Measurements from ENCODE around the gene AOX1. TPM values are rescaled to one million over a fixed set of nuclear protein-coding genes. Genes with fewer than 3 reads are reported as not detected.

Gene AOX1
- total RNA-seq, 1 experiment from 2014 or later, result 0.45 TPM

- H3K27me3 Mint-ChIP-seq (ENCODE audit: unreplicated experiment), result peaks cover 49% of the 10 kb centered on the region
- H3K9me3 Mint-ChIP-seq (ENCODE audit: low read depth, unreplicated experiment), result no peaks in the 10 kb centered on the region
- CTCF ChIA-PET, result no interaction called here
- H3K36me3 Mint-ChIP-seq (ENCODE audit: insufficient read depth, unreplicated experiment), result peaks cover 4% of the 10 kb centered on the region
- DNase-seq, result no peak
- intact Hi-C loops (cut with micrococcal nuclease; ENCODE audit: unreplicated experiment), result no loop called here
- no peak for TF ChIP-seq CTCF (IDR thresholded peaks at IDR 0.05; ENCODE audit: unreplicated experiment)
- H3K4me1 Mint-ChIP-seq (ENCODE audit: low read depth, unreplicated experiment), result peaks cover 55% of the 10 kb centered on the region
- no peak overlapping the region for H3K4me3 Mint-ChIP-seq (ENCODE audit: low read depth, unreplicated experiment)
- H3K27ac Mint-ChIP-seq (ENCODE audit: unreplicated experiment), result no peak overlapping the region
- no TSS peak for BruUV-seq (replicated peaks)
Observed at GRCh38 chr2:200593905-200594304, 8.1 kb downstream of the AOX1 start.

DNA sequence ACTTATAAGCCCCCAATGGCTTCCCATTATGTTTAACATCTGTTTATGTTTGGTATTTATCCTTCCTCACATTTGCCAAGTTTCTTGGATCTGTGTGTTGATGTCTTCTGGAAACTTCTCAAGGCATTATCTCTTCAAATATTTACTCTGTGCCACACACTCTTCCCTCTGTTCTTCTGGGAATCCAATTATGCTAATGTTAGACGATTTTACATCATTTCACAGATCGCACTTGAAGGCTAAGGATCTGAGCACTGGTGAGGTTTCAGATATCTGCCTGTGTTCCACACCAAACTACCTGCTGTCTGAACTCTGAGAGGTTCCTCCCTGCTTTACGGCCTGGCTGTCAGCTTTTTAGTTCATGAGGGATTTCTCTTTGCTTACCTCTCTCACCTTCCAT lies 10.1 kb downstream of the AOX1 start:
- Mint-ChIP-seq H3K9me3 (ENCODE audit: low read depth, unreplicated experiment) (no peaks in the 10 kb centered on the region), H3K4me3 (ENCODE audit: low read depth, unreplicated experiment) (no peak overlapping the region), H3K4me1 (ENCODE audit: low read depth, unreplicated experiment) (peaks cover 57% of the 10 kb centered on the region), H3K27ac (ENCODE audit: unreplicated experiment) (no peak overlapping the region), H3K27me3 (ENCODE audit: unreplicated experiment) (peaks cover 29% of the 10 kb centered on the region), H3K36me3 (ENCODE audit: insufficient read depth, unreplicated experiment) (peaks cover 4% of the 10 kb centered on the region)
- CTCF ChIA-PET, result interaction anchor here (0.5 kb wide), 1 partner anchor 554 kb away, joined by 3 read pairs; no protein-coding TSS in a partner anchor
- DNase-seq, result no peak
- no peak for TF ChIP-seq CTCF (IDR thresholded peaks at IDR 0.05; ENCODE audit: unreplicated experiment)
- intact Hi-C loops (cut with micrococcal nuclease; ENCODE audit: unreplicated experiment), result no loop called here
- BruUV-seq (replicated peaks), result no TSS peak

- intact Hi-C loops (cut with micrococcal nuclease; ENCODE audit: unreplicated experiment), result no loop called here
- peaks cover 53% of the 10 kb centered on the region for H3K4me1 Mint-ChIP-seq (ENCODE audit: low read depth, unreplicated experiment)
- no peaks in the 10 kb centered on the region for H3K9me3 Mint-ChIP-seq (ENCODE audit: low read depth, unreplicated experiment)
- peaks cover 19% of the 10 kb centered on the region for H3K27me3 Mint-ChIP-seq (ENCODE audit: unreplicated experiment)
- TF ChIP-seq CTCF (IDR thresholded peaks at IDR 0.05; ENCODE audit: unreplicated experiment), result no peak
- BruUV-seq (replicated peaks), result no TSS peak
- no peak overlapping the region for H3K4me3 Mint-ChIP-seq (ENCODE audit: low read depth, unreplicated experiment)
- H3K36me3 Mint-ChIP-seq (ENCODE audit: insufficient read depth, unreplicated experiment), result peaks cover 4% of the 10 kb centered on the region
- DNase-seq, result peak; percentile 41
- peak overlapping the region; percentile 47 for H3K27ac Mint-ChIP-seq (ENCODE audit: unreplicated experiment)
- CTCF ChIA-PET, result interaction anchor here (0.6 kb wide), 1 partner anchor 871 kb away, joined by 6 read pairs; no protein-coding TSS in a partner anchor
Observed at GRCh38 chr2:200596774-200597570, 11.2 kb downstream of the AOX1 start.

DNA sequence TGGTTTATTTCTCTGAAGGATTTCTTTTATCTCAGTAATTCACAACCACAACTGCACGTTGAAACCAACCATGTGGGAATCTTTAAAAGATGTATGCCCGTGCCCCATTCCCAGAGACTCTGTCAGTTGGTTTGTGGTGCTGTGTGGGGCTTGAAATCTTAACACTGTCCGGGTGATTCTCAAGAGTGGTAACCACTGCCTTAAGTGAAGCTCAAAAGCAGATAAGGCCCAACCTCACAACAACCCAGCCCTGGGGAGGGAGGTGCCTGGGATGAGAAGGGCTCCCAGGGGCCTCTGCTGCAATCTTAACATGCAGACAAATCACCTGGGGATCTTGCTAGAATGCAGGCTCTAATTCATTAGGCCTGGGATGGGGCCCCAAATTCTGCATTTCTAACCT lies 13.4 kb downstream of the AOX1 start:
- BruUV-seq (replicated peaks), result no TSS peak
- no peak for DNase-seq
- H3K4me1 Mint-ChIP-seq (ENCODE audit: low read depth, unreplicated experiment), result peaks cover 44% of the 10 kb centered on the region
- no peaks in the 10 kb centered on the region for H3K9me3 Mint-ChIP-seq (ENCODE audit: low read depth, unreplicated experiment)
- peaks cover 3% of the 10 kb centered on the region for H3K27me3 Mint-ChIP-seq (ENCODE audit: unreplicated experiment)
- H3K36me3 Mint-ChIP-seq (ENCODE audit: insufficient read depth, unreplicated experiment), result peaks cover 4% of the 10 kb centered on the region
- intact Hi-C loops (cut with micrococcal nuclease; ENCODE audit: unreplicated experiment), result no loop called here
- H3K27ac Mint-ChIP-seq (ENCODE audit: unreplicated experiment), result no peak overlapping the region
- no peak overlapping the region for H3K4me3 Mint-ChIP-seq (ENCODE audit: low read depth, unreplicated experiment)
- TF ChIP-seq CTCF (IDR thresholded peaks at IDR 0.05; ENCODE audit: unreplicated experiment), result no peak
- CTCF ChIA-PET, result no interaction called here
